Fibroblast of lung (primary cell): Measurements from ENCODE around the gene PEX11A. TPM values are rescaled to one million over a fixed set of nuclear protein-coding genes. Genes with fewer than 3 reads are reported as not detected.

Experiments used
- DNase-seq, 2 donors: peaks; one replicate each; pipeline versions ENCODE4 v3.0.0 to v3.0.0-alpha.2; 2010; ENCODE audit warnings: low read depth in 2 of 2
- H2AFZ ChIP-seq: 2 replicates; pipeline ENCODE4 v1.5.1; 2012; ENCODE audit warnings: low read length, control low read depth, inconsistent platforms
- H3K27ac ChIP-seq: 2 replicates; pipeline ENCODE4 v1.5.1; 2011; ENCODE audit warnings: low read length, control low read depth; ENCODE audit not compliant: insufficient read depth
- H3K27me3 ChIP-seq: 2 replicates; pipeline ENCODE4 v1.5.1; 2011; ENCODE audit warnings: mild to moderate bottlenecking, low read length; ENCODE audit not compliant: control insufficient read depth, insufficient read depth
- H3K36me3 ChIP-seq: 2 replicates; pipeline ENCODE4 v1.5.1; 2011; ENCODE audit warnings: low read length; ENCODE audit not compliant: control insufficient read depth, insufficient read depth
- H3K4me1 ChIP-seq: 2 replicates; pipeline ENCODE4 v1.5.1; 2011; ENCODE audit warnings: low read length; ENCODE audit not compliant: control insufficient read depth, insufficient read depth; ENCODE audit errors: extremely low read depth
- H3K4me2 ChIP-seq: 2 replicates; pipeline ENCODE4 v1.5.1; 2011; ENCODE audit warnings: low read length, control low read depth; ENCODE audit not compliant: insufficient read depth; ENCODE audit errors: extremely low read depth
- H3K4me3 ChIP-seq, 4 experiments: fragments of 200-600 bp in 1 of 4; sonication (generic) in 1 of 4; replicated peaks in 1 of 4; 2 replicates each; pipeline ENCODE4 v1.5.1; 2011 to 2016; ENCODE audit warnings: low read length in 4 of 4, low read depth in 3 of 4, mild to moderate bottlenecking in 3 of 4, control low read depth in 2 of 4, inconsistent platforms in 1 of 4, mixed read lengths in 1 of 4; ENCODE audit not compliant: insufficient read depth in 1 of 4; ENCODE audit errors: control extremely low read depth in 1 of 4
- H3K79me2 ChIP-seq: 2 replicates; pipeline ENCODE4 v1.5.1; 2012; ENCODE audit warnings: mild to moderate bottlenecking, low read length, inconsistent platforms; ENCODE audit not compliant: control insufficient read depth, insufficient read depth
- H3K9ac ChIP-seq: 2 replicates; pipeline ENCODE4 v1.5.1; 2011; ENCODE audit warnings: mild to moderate bottlenecking, low read length, control low read depth; ENCODE audit not compliant: insufficient read depth
- H3K9me3 ChIP-seq: 2 replicates; pipeline ENCODE4 v1.5.1; 2012; ENCODE audit warnings: low read depth, low read length; ENCODE audit not compliant: control insufficient read depth, insufficient read depth
- H4K20me1 ChIP-seq: 2 replicates; pipeline ENCODE4 v1.5.1; 2011; ENCODE audit warnings: low read length; ENCODE audit not compliant: control insufficient read depth, insufficient read depth; ENCODE audit errors: extremely low read depth
- CTCF ChIP-seq, 2 donors: IDR thresholded peaks in 1 of 2; conservative IDR thresholded peaks in 1 of 2; 1 replicate in 1 of 2; 2 replicates in 1 of 2; pipeline ENCODE4 v1.5.1; 2011 to 2012; ENCODE audit warnings: low read length in 2 of 2, control low read depth in 1 of 2, inconsistent platforms in 1 of 2, low read depth in 1 of 2, mild to moderate bottlenecking in 1 of 2
- EZH2 ChIP-seq: IDR thresholded peaks from 2 replicates; pipeline ENCODE4 v1.5.1; 2012; ENCODE audit warnings: low read length, control low read depth, mild to moderate bottlenecking; ENCODE audit errors: missing control alignments
- polyA plus RNA-seq, 2 donors: library from polyadenylated mRNA; depleted of rRNA in 1 of 2; stranded (reverse) in 1 of 2; unstranded in 1 of 2; fragments of >200 nt; gene quantifications; 2 replicates each; pipeline ENCODE4 v1.2.1, GENCODE V29; 2011 to 2012; ENCODE audit warnings: missing spikeins in 1 of 2
- total RNA-seq: library from RNA; depleted of rRNA; stranded (reverse); fragments of >200 nt; gene quantifications from 2 replicates; pipeline ENCODE4 v1.2.1, GENCODE V29; 2014

Gene PEX11A
- total and polyA plus RNA-seq, 2 donors (not counting 1 experiment from before 2014, with no cell fraction given), result 6.6 to 11.7 TPM

GRCh38 chr15:89648106-89649012 is 42.2 kb downstream of the PEX11A start:
- no peak for DNase-seq
- Histone ChIP-seq H3K4me1 (no peaks in the 10 kb centered on the region), H3K27ac (no peak overlapping the region), H3K4me2 (no peak overlapping the region), H3K9ac (no peak overlapping the region), H4K20me1 (no peaks in the 10 kb centered on the region), H3K4me3 (no peak overlapping the region), H3K79me2 (peaks cover 3% of the 10 kb centered on the region), H2AFZ (no peak overlapping the region), H3K9me3 (no peaks in the 10 kb centered on the region), H3K36me3 (peaks cover 5% of the 10 kb centered on the region), H3K27me3 (no peaks in the 10 kb centered on the region)
- TF ChIP-seq CTCF (conservative IDR thresholded peaks at IDR 0.05 in 1 of 2, IDR thresholded peaks at IDR 0.05 in 1 of 2; ENCODE audit: low read depth in 1 of 2, low read length in 2 of 2) (no peak), EZH2 (no peak)

GRCh38 chr15:89647191-89647851 is 43.2 kb downstream of the PEX11A start:
- no peak overlapping the region for H3K4me3 ChIP-seq
- H2AFZ ChIP-seq, result no peak overlapping the region

More at GRCh38 chr15:89647191-89647851, 43.2 kb downstream of the PEX11A start:
- no peaks in the 10 kb centered on the region for H3K9me3 ChIP-seq
- TF ChIP-seq CTCF (conservative IDR thresholded peaks at IDR 0.05 in 1 of 2, IDR thresholded peaks at IDR 0.05 in 1 of 2; ENCODE audit: low read depth in 1 of 2, low read length in 2 of 2) (peak; percentile 77 to 94), EZH2 (no peak)
- H3K79me2 ChIP-seq, result no peaks in the 10 kb centered on the region
- no peak overlapping the region for H3K9ac ChIP-seq
- H3K27me3 ChIP-seq, result no peaks in the 10 kb centered on the region
- peaks cover 3% of the 10 kb centered on the region for H3K36me3 ChIP-seq
- H4K20me1 ChIP-seq, result no peaks in the 10 kb centered on the region
- DNase-seq, result peak; percentile 28 to 53
- H3K4me1 ChIP-seq, result no peaks in the 10 kb centered on the region
- no peak overlapping the region for H3K27ac ChIP-seq
- no peak overlapping the region for H3K4me2 ChIP-seq
